HG03565 (cell line): Measurements from ENCODE around the gene WSCD2.
A peak's percentile ranks its signal among the peaks of the same experiment; 100 is the strongest.

Experiments
- ATAC-seq: cut with Tn5 transposase; IDR thresholded peaks from one replicate; pipeline ENCODE4 v1.9.1; 2021; ENCODE audit warnings: mild to moderate bottlenecking, moderate library complexity; ENCODE audit not compliant: unreplicated experiment

The WSCD2 gene

GRCh38 chr12:108106599-108106998 is 22.5 kb upstream of the WSCD2 start:
- no peak for ATAC-seq

DNA sequence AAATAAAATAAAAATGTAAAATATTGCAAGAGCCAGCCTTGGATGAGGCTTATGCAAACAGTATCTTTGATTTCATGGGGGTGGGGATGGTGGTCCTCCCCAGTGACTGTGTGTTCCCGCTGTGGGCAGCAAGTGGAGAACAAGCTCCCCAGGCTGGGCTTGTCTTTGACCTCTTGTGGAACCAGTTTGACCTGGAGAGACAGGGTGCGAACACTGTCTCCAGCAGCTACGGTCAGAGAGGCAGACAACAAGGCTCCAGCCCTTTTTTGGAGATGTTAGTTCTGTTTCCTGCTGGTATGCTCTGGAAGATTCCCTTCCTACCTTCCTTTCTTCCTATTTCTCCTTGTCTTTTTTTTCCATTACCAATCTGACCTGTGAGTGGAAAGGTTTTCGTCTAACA is 21.8 kb upstream of the WSCD2 start:
- no peak for ATAC-seq

GRCh38 chr12:108109504-108109903 is 19.6 kb upstream of the WSCD2 start:
- no peak for ATAC-seq

DNA sequence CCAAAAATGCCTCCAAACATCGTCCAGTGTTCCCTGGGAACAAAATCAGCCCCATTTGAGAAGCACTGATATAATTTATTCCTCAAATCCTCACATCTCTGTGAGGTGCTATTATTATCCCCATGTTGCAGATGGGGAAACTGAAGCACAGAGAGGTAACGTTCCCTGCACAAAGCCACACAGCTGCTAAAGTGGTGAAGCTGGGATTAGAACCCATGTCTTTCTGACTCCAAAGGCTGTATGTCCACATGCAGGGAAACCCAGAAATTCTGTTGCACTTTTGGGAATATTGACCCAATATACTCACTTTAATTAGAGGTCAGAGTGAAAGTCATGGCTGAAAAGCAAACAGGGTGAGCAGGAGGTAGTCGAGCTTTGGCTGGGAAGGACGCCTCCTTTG is 19.1 kb upstream of the WSCD2 start:
- no peak for ATAC-seq

- no peak for ATAC-seq
Measured at GRCh38 chr12:108110844-108111243, 18.2 kb upstream of the WSCD2 start.

DNA sequence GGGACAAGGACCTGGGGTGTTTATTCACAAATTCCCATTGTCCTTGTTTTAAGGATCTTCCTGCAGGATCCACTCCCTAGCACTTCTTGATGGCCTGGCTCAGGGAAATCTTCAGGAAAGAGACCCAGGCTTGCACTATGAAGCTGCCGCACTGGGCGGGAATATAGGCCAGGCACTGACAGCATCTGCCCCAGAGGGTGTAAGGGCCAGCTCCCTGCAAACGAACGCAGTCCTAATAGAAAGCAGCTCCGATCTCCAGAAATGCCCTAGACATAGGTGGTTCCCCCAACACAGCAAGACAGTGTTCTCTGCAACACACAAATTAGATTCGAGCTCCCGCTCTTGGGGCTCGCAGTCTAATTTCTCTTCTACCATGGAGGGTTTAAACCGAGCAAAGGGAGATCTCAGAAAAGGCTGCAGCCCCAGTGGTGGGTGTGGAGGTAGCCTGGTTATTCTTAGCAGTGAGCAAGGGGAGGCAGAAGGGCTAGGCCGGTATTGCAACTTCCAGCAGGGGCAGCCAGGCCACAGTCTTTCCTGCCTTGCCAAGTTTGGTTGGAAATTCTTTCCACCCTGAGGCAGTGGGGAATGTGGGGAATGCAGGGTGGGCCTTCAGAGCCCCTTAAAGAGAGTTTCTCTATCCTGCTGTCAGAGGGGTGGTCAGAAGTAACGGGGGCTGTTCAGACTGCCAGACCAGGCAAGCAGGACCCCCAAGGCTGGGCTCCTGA is 16.1 kb upstream of the WSCD2 start:
- ATAC-seq = no peak

- no peak for ATAC-seq
Measured at GRCh38 chr12:108115123-108116121, 13.7 kb upstream of the WSCD2 start.

- ATAC-seq = no peak
Measured at GRCh38 chr12:108116254-108116653, 12.8 kb upstream of the WSCD2 start.

DNA sequence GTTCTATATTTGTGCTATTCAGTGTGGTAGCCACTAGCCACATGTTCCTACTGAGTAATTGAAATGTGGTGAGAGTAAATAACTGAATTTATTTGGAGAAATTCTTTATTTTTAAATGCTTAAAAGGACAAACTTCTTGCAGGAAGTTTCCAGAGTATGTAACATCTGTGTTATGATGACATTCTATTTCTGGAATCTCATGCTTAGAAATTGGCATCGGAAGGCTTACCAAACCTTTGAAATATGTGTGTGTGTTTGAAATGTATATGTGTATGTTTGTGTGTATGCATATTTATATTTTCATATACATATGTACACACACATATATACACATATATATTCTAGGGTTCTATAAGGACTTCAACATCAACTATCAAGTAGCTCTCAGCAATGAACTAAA is 12.4 kb upstream of the WSCD2 start:
- no peak for ATAC-seq

DNA sequence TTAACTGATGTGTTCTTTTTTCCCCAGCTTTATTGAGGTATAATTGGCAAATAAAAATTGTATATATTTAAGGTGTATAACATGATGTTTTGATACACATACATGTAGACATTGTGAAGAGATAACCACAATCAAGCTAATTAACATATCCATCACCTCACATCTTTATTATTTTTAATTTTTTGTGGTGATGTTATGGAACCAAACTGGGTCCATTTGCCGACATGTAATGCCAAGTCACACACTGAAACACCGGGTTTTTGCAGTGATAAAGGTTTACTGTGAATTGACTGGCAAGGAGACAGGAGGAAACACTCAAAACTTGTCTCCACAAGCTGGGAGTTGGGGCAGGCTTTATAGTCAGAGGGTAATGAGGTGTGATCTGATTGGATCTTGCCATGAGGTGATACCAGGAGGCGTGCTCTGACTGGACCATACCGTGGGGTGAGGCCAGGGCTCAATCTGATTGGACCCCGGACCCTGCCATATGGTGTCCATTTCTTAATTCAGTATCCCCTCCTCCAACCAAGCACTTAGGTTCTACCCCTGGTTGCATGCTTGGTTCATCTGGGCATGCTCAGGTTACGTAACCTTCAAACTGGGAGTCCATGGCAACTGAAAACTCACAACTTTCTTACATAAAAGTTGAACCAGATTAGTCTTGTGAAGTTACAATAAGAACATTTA is 11.8 kb upstream of the WSCD2 start:
- ATAC-seq = no peak

GRCh38 chr12:108117902-108118301 is 11.2 kb upstream of the WSCD2 start:
- ATAC-seq = no peak

- ATAC-seq = peak; percentile 64
Measured at GRCh38 chr12:108119126-108119973, 9.7 kb upstream of the WSCD2 start.

DNA sequence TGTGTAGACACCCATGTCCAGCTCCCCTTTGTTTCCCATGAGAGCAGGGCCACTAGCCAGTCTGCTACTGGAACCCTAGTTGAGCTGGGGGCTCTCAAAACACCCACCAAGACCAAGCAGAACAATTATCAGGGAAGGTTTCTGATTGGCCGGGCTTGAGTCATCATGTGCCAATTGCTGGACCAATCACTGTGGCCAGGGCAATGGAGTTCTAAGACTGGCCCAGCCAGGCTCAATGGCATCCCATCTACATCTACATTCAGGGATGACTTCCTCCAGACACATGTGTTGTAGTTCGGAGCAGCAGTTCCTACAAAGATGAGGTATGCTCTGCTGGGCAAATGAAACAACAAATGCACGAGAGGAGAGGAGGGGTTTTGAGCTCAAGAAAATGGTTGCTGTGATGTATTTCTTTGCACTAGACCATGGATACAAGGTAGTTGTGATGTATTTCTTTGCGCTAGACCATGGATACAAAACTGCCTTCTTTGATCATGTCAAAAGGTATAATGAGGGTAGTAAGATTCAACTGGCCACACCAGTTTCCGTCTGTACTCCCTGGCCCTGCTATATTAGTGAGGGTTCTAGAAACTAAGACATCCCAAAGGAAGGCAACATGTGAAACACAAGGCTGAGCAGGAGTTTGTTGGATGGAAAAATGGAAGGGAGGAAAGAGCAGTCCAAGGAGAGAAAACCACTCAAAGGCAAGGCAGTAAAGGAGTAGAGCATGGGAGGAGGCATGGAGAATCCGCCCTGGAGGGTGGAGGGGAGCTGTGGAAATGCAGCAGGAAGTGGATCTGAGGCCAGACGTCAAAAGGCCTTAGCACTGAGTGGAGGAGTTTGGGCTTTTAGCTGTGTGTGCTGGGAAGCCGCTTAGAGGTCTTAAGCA is 8.9 kb upstream of the WSCD2 start:
- ATAC-seq = no peak

GRCh38 chr12:108120863-108121165 is 8.3 kb upstream of the WSCD2 start:
- no peak for ATAC-seq

DNA sequence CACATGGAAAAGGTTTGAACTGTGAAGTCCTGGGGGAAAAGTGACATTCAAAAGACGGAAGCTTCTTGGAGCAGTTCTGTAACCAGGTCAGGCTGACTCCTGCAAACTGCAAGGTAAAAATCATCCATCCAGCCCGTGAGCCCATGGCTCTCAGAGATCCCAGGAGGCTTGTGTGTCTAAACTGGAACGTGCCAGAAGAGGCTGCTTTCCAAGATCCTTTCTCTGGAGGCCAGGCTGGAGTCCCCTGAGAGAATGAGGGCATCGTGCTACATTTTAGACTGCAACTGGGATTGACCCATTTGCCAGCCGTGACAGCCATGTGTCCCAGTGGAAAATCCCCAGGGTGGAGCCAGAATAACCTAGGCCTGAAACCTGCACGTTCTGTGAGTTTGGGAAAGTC is 7.8 kb upstream of the WSCD2 start:
- ATAC-seq = no peak

- ATAC-seq = no peak
Measured at GRCh38 chr12:108121728-108122471, 7.2 kb upstream of the WSCD2 start.

- no peak for ATAC-seq
Measured at GRCh38 chr12:108122644-108123043, 6.4 kb upstream of the WSCD2 start.

GRCh38 chr12:108123402-108123801 is 5.7 kb upstream of the WSCD2 start:
- no peak for ATAC-seq

DNA sequence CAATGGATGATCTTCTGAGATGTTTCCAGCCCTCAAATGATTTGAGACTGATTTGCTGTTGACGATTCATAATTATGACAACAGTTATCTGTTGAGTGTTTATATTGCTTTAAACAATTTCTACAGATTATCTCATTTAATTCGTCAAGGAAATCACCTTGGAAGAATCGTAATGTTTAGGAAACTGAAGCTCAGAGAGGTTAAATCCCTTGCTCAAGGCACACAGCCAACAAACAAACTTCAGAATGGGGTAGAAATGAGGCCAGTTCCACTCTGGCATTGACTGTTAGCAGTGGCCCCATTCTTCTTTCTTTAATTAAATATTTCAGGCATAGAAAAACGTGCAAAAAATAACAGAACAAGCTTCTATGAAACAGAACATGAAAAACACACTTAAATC is 4.0 kb upstream of the WSCD2 start:
- ATAC-seq = no peak
